GM18505 (cell line): ENCODE results near the gene EDIL3.
"Not testable (repeated sequence)": the region's sequence is repeated elsewhere in the genome, so short reads cannot be mapped to it uniquely, and the experiment has no call there.

Experiments used
- ATAC-seq: cut with Tn5 transposase; IDR thresholded peaks from one replicate; pipeline ENCODE4 v1.9.1; 2021; ENCODE audit not compliant: unreplicated experiment
- POLR2A ChIP-seq: IDR thresholded peaks from 4 replicates; pipeline ENCODE4 v1.6.1; 2011; ENCODE audit warnings: borderline replicate concordance; ENCODE audit not compliant: insufficient read depth, insufficient read length; ENCODE audit errors: extremely low read depth

EDIL3 gene

DNA sequence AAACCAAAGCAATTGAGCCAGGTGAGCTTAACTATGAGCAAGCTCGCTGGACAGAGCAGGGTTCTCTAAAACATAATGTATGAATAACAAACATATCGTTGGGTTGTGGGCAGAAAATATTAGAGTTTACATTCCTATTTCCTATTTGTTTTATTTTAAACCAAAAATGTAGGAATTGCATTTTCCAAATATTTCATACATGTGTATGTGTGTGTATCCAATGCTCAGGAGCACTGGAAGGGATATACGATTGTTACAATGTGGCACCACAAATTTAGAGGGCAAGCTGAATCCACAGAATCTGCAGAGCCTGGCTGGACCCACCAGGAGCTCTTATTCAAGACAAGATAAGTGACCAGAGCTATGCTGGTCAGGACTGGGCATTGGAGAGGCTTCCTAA is 338.7 kb downstream of the EDIL3 start:
- ATAC-seq: no peak
- no peak for TF ChIP-seq POLR2A

DNA sequence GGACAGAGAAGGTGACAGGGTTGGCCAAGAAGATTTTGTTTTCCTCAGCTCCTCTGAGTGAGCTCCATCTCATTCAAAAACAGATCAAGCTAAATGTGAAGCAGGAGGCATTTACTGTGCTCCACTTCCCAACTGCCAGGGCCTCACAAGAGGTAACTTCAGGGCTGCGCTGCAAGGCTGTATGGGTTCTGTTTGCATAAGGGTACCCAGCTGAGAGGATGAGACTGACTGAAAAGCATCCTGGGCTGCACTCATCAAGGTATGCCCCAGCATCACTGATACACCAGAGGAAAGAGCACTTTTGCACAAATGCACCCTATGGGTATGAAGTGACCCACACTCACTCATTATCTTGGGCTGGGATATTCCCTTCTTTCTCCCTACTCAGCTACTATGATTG is 347.8 kb downstream of the EDIL3 start:
- TF ChIP-seq POLR2A: no peak
- no peak for ATAC-seq

DNA sequence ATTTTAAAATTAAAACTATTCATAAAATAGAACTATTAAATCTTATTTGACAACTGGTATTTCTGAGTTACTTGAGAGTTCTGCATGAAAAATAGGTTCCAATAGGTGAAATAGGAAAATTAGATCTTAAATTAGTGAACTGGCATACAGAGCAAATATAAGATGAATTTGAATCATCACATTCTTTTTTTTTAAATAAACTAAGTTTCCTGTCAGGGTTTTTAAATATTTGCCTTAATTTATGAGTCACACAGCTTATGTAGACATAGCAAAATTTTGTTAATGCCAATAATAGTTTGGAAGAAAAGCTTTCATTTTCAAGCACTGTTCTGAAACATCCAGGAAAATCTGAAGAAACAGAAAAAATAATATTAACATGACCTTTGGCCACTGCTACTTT is 352.4 kb downstream of the EDIL3 start:
- no peak for TF ChIP-seq POLR2A
- no peak for ATAC-seq

DNA sequence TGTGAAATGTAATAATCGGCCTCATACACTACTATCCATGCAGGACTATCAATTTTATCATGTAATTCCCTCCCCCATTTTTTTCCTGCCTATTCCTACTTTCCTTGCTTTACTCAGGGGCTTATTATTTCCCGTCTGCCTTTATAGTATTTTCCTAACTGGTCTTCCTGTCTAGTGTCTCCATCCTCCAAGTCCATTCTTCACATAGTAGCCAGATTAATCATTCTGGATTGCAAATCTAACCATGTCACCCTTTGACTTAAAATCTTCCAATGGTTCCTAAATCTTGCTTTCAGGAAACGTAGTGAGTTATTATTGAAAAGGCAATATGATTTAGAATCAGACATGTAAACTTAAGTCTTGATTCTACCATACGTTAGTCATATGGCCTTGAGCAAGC is 356.6 kb downstream of the EDIL3 start:
- no peak for TF ChIP-seq POLR2A
- ATAC-seq: no peak

DNA sequence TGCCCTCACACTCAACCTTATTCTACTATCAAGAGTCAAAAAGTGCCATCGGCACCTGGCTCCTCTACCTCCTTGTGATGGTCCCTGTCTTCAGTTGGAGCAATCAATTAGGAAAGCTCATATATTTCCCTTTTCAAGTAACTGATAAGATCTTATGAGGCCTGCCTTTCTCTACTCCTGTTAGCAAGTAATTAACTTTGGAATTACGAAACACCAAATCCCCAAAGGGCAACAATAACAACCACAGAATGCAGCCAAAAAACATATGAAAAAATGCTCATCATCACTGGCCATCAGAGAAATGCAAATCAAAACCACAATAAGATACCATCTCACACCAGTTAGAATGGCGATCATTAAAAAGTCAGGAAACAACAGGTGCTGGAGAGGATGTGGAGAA is 366.2 kb downstream of the EDIL3 start:
- not testable (repeated sequence) for ATAC-seq

DNA sequence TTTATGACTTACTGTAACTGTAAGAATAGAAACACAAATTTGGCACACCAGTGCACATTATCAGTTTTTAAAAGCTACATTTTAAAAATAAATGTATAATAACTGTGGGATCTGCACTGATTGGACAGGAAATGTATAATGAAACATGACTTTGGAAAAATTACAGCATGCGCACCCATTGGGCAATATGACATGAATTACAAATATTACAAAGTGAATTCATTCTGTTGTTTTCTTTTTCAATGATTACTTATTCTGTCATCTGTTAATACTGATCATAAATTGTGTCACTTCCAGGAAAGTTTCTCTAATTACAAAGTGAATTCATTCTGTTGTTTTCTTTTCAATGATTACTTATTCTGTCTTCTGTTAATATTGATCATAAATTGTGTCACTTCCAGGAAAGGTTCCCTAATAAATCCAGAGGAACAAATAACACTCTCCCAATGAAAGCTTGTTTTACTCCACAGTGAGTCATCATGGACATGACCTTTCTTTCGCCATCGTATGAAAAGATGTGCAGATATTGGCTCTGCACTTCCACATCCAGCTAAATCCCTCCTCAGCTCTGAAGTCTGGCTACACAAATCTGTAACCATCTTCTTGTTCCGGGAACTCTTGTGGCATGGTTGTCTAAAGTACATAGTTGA is 367.0 kb downstream of the EDIL3 start:
- TF ChIP-seq POLR2A: no peak
- ATAC-seq: no peak

DNA sequence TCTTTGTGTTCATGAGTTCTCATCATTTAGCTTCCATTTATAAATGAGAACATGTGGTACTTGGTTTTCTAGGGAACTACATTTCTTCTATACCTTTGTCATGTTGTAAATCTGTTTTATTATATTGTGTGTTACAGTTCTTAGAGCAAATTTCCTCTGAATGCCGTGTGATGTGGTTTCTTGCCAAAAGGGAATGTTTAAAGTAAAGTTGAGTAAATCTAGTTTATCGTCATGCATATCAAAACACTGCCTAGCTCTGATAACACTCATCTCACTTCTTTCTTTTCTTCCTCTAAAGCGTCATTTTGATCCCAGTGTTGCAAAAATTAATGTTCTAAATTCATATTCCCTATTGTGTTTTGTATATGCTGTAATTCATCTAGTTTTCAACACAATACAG is 368.6 kb downstream of the EDIL3 start:
- no peak for TF ChIP-seq POLR2A
- ATAC-seq: no peak

DNA sequence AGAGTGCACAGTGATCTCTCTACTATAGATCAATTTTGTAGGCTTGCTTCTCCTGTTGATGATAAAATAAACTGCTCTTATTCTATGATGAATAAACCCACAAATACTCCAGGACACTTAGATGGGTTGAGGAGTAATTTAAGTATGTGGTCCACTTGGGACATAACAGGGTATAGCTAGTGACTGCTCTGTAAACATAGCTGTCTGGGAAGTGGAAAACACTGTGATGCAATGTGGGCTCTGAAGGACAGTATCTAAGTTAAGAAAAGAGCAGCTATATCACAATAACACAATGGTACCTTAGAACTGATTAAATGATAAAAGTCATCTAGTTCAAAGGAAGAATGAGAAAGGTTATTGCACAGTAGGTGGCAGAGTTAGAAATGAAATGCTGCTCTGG is 369.7 kb downstream of the EDIL3 start:
- no peak for ATAC-seq
- no peak for TF ChIP-seq POLR2A

DNA sequence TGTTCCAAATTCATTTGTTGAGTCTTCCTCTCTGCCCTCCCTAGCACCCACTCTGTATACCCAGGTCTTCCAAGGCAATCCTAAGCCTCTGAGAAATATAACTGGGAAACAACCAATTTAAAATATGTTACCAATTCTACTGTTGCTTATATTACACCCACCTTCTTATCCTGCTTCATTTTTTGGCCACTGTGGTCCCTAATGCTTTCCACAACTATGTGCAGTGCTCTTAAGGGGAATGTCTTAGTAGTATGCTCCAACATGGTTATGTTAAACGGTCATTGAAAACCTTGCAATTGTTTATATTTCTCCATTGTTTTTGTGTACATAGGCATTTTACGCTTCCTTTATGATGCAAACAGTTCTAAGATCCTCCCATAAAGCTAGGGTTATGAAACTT is 390.9 kb downstream of the EDIL3 start:
- ATAC-seq: no peak
- no peak for TF ChIP-seq POLR2A

DNA sequence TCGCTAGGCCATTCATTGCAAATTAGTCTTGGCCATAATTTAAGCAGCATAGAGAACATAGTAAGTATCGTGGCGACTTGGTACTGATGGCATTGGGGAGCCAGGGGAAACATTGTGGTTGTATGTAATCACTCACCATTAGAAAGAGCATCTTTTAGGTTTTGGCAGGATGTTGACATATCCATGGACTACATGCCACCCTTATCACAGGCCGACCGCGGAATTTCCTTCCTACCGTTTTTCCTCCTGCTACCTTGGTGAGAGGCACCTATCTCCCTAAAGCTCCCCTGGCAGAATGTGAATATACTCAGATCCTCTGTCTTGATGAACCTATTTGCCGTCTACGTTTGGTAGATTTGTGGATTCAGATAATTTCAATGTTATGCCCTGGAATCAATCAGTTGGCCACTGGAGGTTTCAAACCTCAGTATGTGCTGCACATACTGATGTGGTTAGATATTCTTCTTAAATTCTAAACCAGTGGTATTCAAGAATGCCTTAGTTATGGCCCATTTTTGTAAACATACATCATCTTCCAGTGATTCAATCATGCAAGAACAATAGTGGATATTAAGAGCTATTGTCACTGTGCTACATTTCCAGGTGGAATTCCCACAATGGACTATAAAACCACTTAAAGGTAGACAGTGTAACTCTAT is 393.0 kb downstream of the EDIL3 start:
- TF ChIP-seq POLR2A: no peak

DNA sequence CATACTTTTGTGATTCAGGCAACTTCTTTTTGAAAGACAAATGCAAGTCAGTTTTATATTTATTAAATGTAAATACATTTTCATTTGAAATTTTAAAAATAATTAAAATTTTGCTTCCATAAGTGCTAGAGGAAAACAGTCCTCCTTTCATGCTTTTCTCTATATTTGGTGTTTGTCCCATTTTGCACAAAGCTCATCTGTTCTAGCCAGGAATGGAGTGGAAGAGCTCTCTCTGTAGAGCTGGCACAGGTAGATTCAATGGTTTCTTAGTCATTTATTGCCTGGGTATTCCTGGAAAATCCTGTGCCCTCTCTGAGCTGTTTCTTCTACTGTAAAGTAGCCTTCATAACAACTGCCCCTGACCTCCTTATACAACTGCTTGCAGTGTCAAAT is 396.4 kb downstream of the EDIL3 start:
- TF ChIP-seq POLR2A: no peak
- no peak for ATAC-seq

More for the DNA sequence above, 393.0 kb downstream of the EDIL3 start:
- ATAC-seq: no peak

DNA sequence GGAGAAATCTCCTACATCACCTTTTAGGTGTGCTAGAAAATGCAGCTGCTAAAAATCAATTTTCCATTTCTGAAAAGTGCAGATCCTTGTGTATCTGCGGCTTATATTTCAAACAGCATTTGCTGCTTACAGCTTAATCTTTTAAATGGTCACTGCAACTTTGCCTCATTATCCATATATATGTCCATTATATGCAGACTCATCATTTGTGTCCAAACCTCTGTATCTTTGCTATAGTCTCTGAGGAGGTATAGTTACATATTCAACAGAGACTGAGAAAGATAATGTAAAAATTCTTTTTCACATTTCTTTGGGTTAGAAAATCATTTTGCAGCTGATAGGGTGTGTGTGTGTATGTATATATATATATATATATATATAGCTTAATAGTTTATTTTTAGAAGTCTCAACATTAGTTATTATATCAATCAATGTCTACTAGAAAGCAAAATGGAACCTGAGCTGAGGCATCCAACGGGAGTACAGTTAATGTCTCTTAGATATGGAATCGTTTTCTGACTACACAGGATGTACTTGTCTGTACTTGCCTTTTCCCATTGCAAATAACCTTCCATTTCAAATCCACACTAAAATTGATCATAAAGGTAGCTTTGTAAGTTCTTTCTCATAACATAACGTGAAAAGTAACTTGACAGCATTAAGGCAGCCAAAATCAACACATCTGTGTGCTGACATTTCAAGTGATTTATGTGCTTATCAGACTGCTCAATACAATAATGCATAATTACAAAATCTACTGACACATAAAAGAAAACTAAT is 397.0 kb downstream of the EDIL3 start:
- no peak for ATAC-seq
- no peak for TF ChIP-seq POLR2A

DNA sequence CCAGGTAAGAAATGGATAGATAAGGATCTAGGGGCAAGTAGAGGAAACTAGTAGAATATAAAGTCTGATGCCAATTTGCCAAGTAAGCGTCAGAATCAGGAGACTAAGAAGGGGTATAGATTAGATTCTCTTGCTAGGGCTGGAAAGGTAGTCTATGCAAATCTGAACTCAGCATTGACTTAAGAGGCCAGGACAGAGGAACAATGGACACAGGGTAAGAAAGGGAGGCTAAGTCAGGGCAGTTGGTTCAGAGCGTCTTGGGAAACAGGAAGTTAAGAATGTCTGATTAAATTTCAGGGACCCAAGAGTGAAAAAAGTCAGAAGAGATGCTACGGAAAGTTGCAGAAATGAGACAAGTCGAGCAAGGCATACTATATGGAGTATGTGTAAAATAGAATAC is 400.8 kb downstream of the EDIL3 start:
- TF ChIP-seq POLR2A: no peak
- no peak for ATAC-seq
